HG03565 (cell line): ENCODE results near the gene CNTFR.

Source experiments
- ATAC-seq: cut with Tn5 transposase; IDR thresholded peaks from one replicate; pipeline ENCODE4 v1.9.1; 2021; ENCODE audit warnings: mild to moderate bottlenecking, moderate library complexity; ENCODE audit not compliant: unreplicated experiment

Gene CNTFR

GRCh38 chr9:34620061-34620994 lies 30.8 kb upstream of the CNTFR start, which contains the start of gene DCTN3:
DCTN3 (minus strand) TSS chr9:34620495; CDS start chr9:34620464, 31 bp downstream.
- ATAC-seq: peak; percentile 98

- no peak for ATAC-seq
These were observed 25.6 kb upstream of the CNTFR start for GRCh38 chr9:34615132-34615531.

- no peak for ATAC-seq
These were observed 23.4 kb upstream of the CNTFR start for GRCh38 chr9:34612788-34613390.

- ATAC-seq: peak; percentile 69
These were observed 22.6 kb upstream of the CNTFR start, which contains the start of gene RPP25L for GRCh38 chr9:34611811-34612787. RPP25L (minus strand) TSS chr9:34612097; CDS start chr9:34611296, 801 bp downstream.

GRCh38 chr9:34611251-34611810 lies 21.8 kb upstream of the CNTFR start:
- ATAC-seq: no peak

GRCh38 chr9:34610434-34611206 lies 21.1 kb upstream of the CNTFR start:
- ATAC-seq: no peak

GRCh38 chr9:34607331-34607730 lies 17.8 kb upstream of the CNTFR start:
- no peak for ATAC-seq

- ATAC-seq: no peak
These were observed 17.4 kb upstream of the CNTFR start for GRCh38 chr9:34606905-34607304.

- ATAC-seq: no peak
These were observed 16.7 kb upstream of the CNTFR start for GRCh38 chr9:34606190-34606589.

GRCh38 chr9:34603610-34604231 lies 14.2 kb upstream of the CNTFR start:
- ATAC-seq: peak; percentile 49

GRCh38 chr9:34601937-34602573 lies 12.5 kb upstream of the CNTFR start:
- no peak for ATAC-seq

GRCh38 chr9:34600908-34601307 lies 11.4 kb upstream of the CNTFR start:
- ATAC-seq: no peak

GRCh38 chr9:34599546-34599945 lies 10.0 kb upstream of the CNTFR start:
- ATAC-seq: no peak

GRCh38 chr9:34594177-34594576 lies 4.7 kb upstream of the CNTFR start:
- no peak for ATAC-seq

GRCh38 chr9:34592895-34593601 lies 3.5 kb upstream of the CNTFR start:
- ATAC-seq: no peak

GRCh38 chr9:34591917-34592866 lies 2.7 kb upstream of the CNTFR start:
- ATAC-seq: no peak
